ENCODE results near the gene GLI3.

Gene GLI3

GRCh38 chr7:41911792-41912191 is 325.2 kb downstream of the GLI3 start:
- no peak for TF ChIP-seq CTCF (conservative IDR thresholded peaks at IDR 0.05; ENCODE audit: low read length)
- peak; percentile 85 for DNase-seq (ENCODE audit: low read depth)
- H3K4me3 ChIP-seq (ENCODE audit: low read length), result no peak overlapping the region
